K562 (cell line): ENCODE measurements around the gene STRADB. TPM values are rescaled to one million over a fixed set of nuclear protein-coding genes. Genes with fewer than 3 reads are reported as not detected.

Source experiments
- ATAC-seq: fragments of 200-7000 bp; cut with Tn5 transposase; 3 replicates; pipeline ENCODE4 v1.9.1; 2020; ENCODE audit warnings: moderate library complexity
- BruUV-seq: library from RNA; stranded (reverse); fragments of 400-500 nt; replicated peaks from 2 replicates; lab custom pipeline; 2021; lab: Mats Ljungman, UMichigan
- CTCF ChIA-PET: fragments of 300-600 bp; formaldehyde crosslinking; extraction: SDS; loops from one replicate; lab custom pipeline; 2021; ENCODE audit warnings: low intra/inter-chr PET ratio; lab: Yijun Ruan, JAX
- POLR2A ChIA-PET: fragments of 300-600, 350-650 bp; sonication (Branson Sonifier 250); formaldehyde crosslinking; extraction: SDS; loops from one replicate; lab custom pipeline; 2021; ENCODE audit warnings: antibody characterized with exemption, inconsistent platforms; lab: Yijun Ruan, JAX
- DNase-seq, 4 experiments: peaks; one replicate each; pipeline versions ENCODE4 v3.0.0 to v3.0.0-alpha.2; 2011 to 2018; ENCODE audit warnings: low spot score in 3 of 4, mixed read lengths in 3 of 4; ENCODE audit errors: extremely low read depth in 1 of 4
- FAIRE-seq: peaks from 2 replicates; lab custom pipeline; 2011; peaks lifted over from hg19 to GRCh38; lab: Jason Lieb, UNC
- H2AFZ ChIP-seq: 2 replicates; pipeline ENCODE4 v1.6.0; 2011; ENCODE audit warnings: low read depth, low read length, control low read depth, inconsistent platforms
- H3K27ac ChIP-seq: fragments of 200-600 bp; 3 replicates; pipeline ENCODE4 v1.8.0; 2011; ENCODE audit warnings: low read depth, mild to moderate bottlenecking, control low read depth, inconsistent platforms, low read length, moderate library complexity, mixed read lengths; ENCODE audit errors: extremely low read depth
- H3K27me3 ChIP-seq, 2 experiments: fragments of 300-600 bp in 1 of 2; 2 replicates in 1 of 2; 3 replicates in 1 of 2; pipeline versions ENCODE4 v1.6.0 to v1.8.0; 2011; ENCODE audit warnings: inconsistent platforms in 2 of 2, low read length in 2 of 2, mild to moderate bottlenecking in 1 of 2, mixed read lengths in 1 of 2, moderate library complexity in 1 of 2; ENCODE audit not compliant: control insufficient read depth in 2 of 2, insufficient read depth in 2 of 2
- H3K36me3 ChIP-seq: fragments of 300-600 bp; 3 replicates; pipeline ENCODE4 v1.8.0; 2011; ENCODE audit warnings: mild to moderate bottlenecking, low read length, inconsistent platforms; ENCODE audit not compliant: control insufficient read depth, insufficient read depth
- H3K4me1 ChIP-seq, 2 experiments: fragments of 200-600 bp in 1 of 2; replicated peaks in 1 of 2; 2 replicates in 1 of 2; 3 replicates in 1 of 2; pipeline versions ENCODE4 v1.5.1 to v1.8.0; 2011; ENCODE audit warnings: inconsistent platforms in 2 of 2, low read length in 2 of 2, mild to moderate bottlenecking in 1 of 2, mixed read lengths in 1 of 2, moderate library complexity in 1 of 2; ENCODE audit not compliant: control insufficient read depth in 2 of 2, insufficient read depth in 2 of 2
- H3K4me2 ChIP-seq: 2 replicates; pipeline ENCODE4 v1.6.1; 2011; ENCODE audit warnings: low read length, control low read depth, inconsistent platforms, mixed read lengths; ENCODE audit not compliant: insufficient read depth
- H3K4me3 ChIP-seq: fragments of 200-600 bp; sonication (generic), shearing (Covaris generic); 2 replicates; pipeline ENCODE4 v1.5.1; 2016; ENCODE audit warnings: control low read depth, inconsistent platforms
- H3K79me2 ChIP-seq: fragments of 200-600 bp; 3 replicates; pipeline ENCODE4 v1.8.0; 2011; ENCODE audit warnings: low read length, inconsistent platforms; ENCODE audit not compliant: control insufficient read depth, insufficient read depth
- H3K9ac ChIP-seq, 2 experiments: 2 replicates each; pipeline versions ENCODE4 v1.6.0 to v1.6.1; 2011; ENCODE audit warnings: low read depth in 2 of 2, low read length in 2 of 2, control low read depth in 1 of 2, inconsistent platforms in 1 of 2, mild to moderate bottlenecking in 1 of 2, mixed read lengths in 1 of 2; ENCODE audit not compliant: insufficient read depth in 1 of 2
- H3K9me1 ChIP-seq: one replicate; pipeline ENCODE4 v1.6.0; 2011; ENCODE audit warnings: inconsistent platforms, mild to moderate bottlenecking, low read length, moderate library complexity; ENCODE audit not compliant: control insufficient read depth, insufficient read depth
- H3K9me3 ChIP-seq: replicated peaks from 2 replicates; pipeline ENCODE4 v1.5.1; 2011; ENCODE audit warnings: low read depth, low read length, inconsistent platforms; ENCODE audit not compliant: control insufficient read depth, insufficient read depth
- H4K20me1 ChIP-seq: replicated peaks from 2 replicates; pipeline ENCODE4 v1.6.1; 2011; ENCODE audit warnings: low read length, inconsistent platforms, mixed read lengths; ENCODE audit not compliant: control insufficient read depth, insufficient read depth
- CBX3 ChIP-seq, 2 experiments: IDR thresholded peaks; 1 replicate in 1 of 2; 2 replicates in 1 of 2; pipeline ENCODE4 v1.6.1; 2012; ENCODE audit warnings: inconsistent platforms in 2 of 2, low read length in 2 of 2, borderline replicate concordance in 1 of 2, control low read depth in 1 of 2
- FOXJ2 ChIP-seq: fragments of 200-800 bp; sonication (Bioruptor generic); IDR thresholded peaks from 2 replicates; pipeline ENCODE4 v1.6.1; 2016; ENCODE audit warnings: missing genetic modification characterization, missing compliant biosample characterization
- GTF2E2 ChIP-seq: fragments of 200-800 bp; sonication (Bioruptor generic); IDR thresholded peaks from 2 replicates; pipeline ENCODE4 v1.6.1; 2016; ENCODE audit warnings: missing genetic modification characterization, missing compliant biosample characterization
- MAFF ChIP-seq: IDR thresholded peaks from 2 replicates; pipeline ENCODE4 v1.6.1; 2012; ENCODE audit warnings: low read length, improper control_type of control experiment
- MBD2 ChIP-seq: sonication (generic); IDR thresholded peaks from 2 replicates; pipeline ENCODE4 v1.6.1; 2016; ENCODE audit warnings: low read depth, borderline replicate concordance
- PHTF2 ChIP-seq: fragments of 250-450 bp; sonication (Bioruptor Pico); IDR thresholded peaks from 2 replicates; pipeline ENCODE4 v1.5.0; 2021; ENCODE audit warnings: mild to moderate bottlenecking
- PKNOX1 ChIP-seq: fragments of 450-650 bp; IDR thresholded peaks from 2 replicates; pipeline ENCODE4 v1.6.1; 2016
- PRPF4 ChIP-seq: fragments of 200-400 bp; formaldehyde crosslinking; IDR thresholded peaks from one replicate; pipeline ENCODE4 v1.6.1; 2017; ENCODE audit warnings: low read length, low read depth, mild to moderate bottlenecking; ENCODE audit not compliant: insufficient read depth, poor library complexity, severe bottlenecking
- RBBP5 ChIP-seq: fragments of 200-600 bp; sonication (generic); IDR thresholded peaks from 2 replicates; pipeline ENCODE4 v1.6.1; 2012; ENCODE audit warnings: borderline replicate concordance, mild to moderate bottlenecking, low read length, control low read depth, inconsistent platforms; ENCODE audit not compliant: insufficient read depth, poor library complexity, severe bottlenecking
- RFX7 ChIP-seq: fragments of 250-450 bp; sonication (Bioruptor Pico); IDR thresholded peaks from 2 replicates; pipeline ENCODE4 v1.5.1; 2021; ENCODE audit warnings: mild to moderate bottlenecking
- SMAD1 ChIP-seq: fragments of 150-350 bp; IDR thresholded peaks from 2 replicates; pipeline ENCODE4 v1.6.1; 2014; ENCODE audit warnings: low read length, low read depth; ENCODE audit not compliant: partially characterized antibody
- SMARCE1 ChIP-seq: fragments of 450-650 bp; IDR thresholded peaks from 2 replicates; pipeline ENCODE4 v1.7.1; 2016; ENCODE audit warnings: mild to moderate bottlenecking
- TAF15 ChIP-seq: fragments of 200-400 bp; formaldehyde crosslinking; IDR thresholded peaks from 2 replicates; pipeline ENCODE4 v1.6.1; 2017; ENCODE audit warnings: mild to moderate bottlenecking, low read depth, low read length, moderate library complexity
- TEAD2 ChIP-seq: fragments of 450-650 bp; IDR thresholded peaks from 2 replicates; pipeline ENCODE4 v1.6.1; 2016; ENCODE audit warnings: missing genetic modification characterization, control low read depth, missing compliant biosample characterization
- USF1 ChIP-seq: sonication (generic); formaldehyde crosslinking; IDR thresholded peaks from 2 replicates; pipeline ENCODE4 v1.9.0; 2022; ENCODE audit warnings: mild to moderate bottlenecking, missing genetic modification reagents
- ZBTB5 ChIP-seq: fragments of 450-650 bp; IDR thresholded peaks from 2 replicates; pipeline ENCODE4 v1.6.1; 2017; ENCODE audit warnings: antibody characterized with exemption
- ZNF561 ChIP-seq: fragments of 450-650 bp; formaldehyde crosslinking; conservative IDR thresholded peaks from 2 replicates; pipeline ENCODE4 v1.4.0; 2020; ENCODE audit warnings: mild to moderate bottlenecking, moderate library complexity
- WGBS: fragments of 100-300 bp; shearing (Covaris generic); methylation state at CpG from one replicate; pipeline ENCODE4 v1.1.6; 2016; ENCODE audit warnings: low coverage, mixed read lengths; ENCODE audit not compliant: insufficient coverage; ENCODE audit errors: missing lambda C conversion rate; 5-methylcytosine and 5-hydroxymethylcytosine counted together
- in situ Hi-C: fragments of 300-500 bp; cut with MboI; formaldehyde crosslinking; loops from 4 replicates; pipeline ENCODE4 v1.15.0; 2018; ENCODE audit warnings: inconsistent platforms, mixed read lengths
- intact Hi-C: fragments of 100-400 bp; cut with micrococcal nuclease; formaldehyde crosslinking; loops from 2 replicates; pipeline ENCODE4 v1.14.2; 2022
- polyA plus RNA-seq, 8 experiments: library from polyadenylated mRNA; depleted of rRNA in 4 of 8; stranded (reverse) in 5 of 8; unstranded in 3 of 8; fragments of >200 nt; fragmentation: Nextera tagmentation in 2 of 8; fragmentation: Illumina TruSeq in 1 of 8; extraction: Ambion mirVana in 2 of 8; extraction: Trizol in 1 of 8; gene quantifications; 2 replicates each; pipeline versions ENCODE4 v1.2.1 to v1.2.3, GENCODE V29; 2011 to 2014; ENCODE audit warnings: inconsistent platforms in 1 of 8, missing spikeins in 1 of 8
- total RNA-seq, 7 experiments: library from RNA; depleted of rRNA in 6 of 7; stranded (reverse); fragments of >200 nt in 6 of 7; fragmentation: Illumina TruSeq in 2 of 7; extraction: Trizol in 2 of 7; gene quantifications; 2 replicates each; pipeline versions ENCODE4 v1.2.1 to v1.2.3, GENCODE V29; 2011 to 2021; ENCODE audit warnings: low replicate concordance in 1 of 7

Gene STRADB
- total and polyA plus RNA-seq, 9 of the 15 experiments (the other 6 are each of a cell fraction or from before 2014, with no cell fraction given): 6.9 to 30.6 (median 15.7) TPM

- TF ChIP-seq RBBP5: no peak
- TF ChIP-seq SMARCE1: no peak
- no peak for TF ChIP-seq MAFF
- TF ChIP-seq RFX7 (CRISPR knock-in tag): no peak
- TF ChIP-seq TEAD2 (tag): no peak
- no peak for TF ChIP-seq GTF2E2 (tag)
- no peak for TF ChIP-seq CBX3 (IDR thresholded peaks at IDR 0.05; ENCODE audit: borderline replicate concordance in 1 of 2, low read length in 2 of 2)
- TF ChIP-seq FOXJ2 (tag): no peak
- no peak for TF ChIP-seq ZNF561
- no peak for TF ChIP-seq MBD2
- TF ChIP-seq TAF15: no peak
- TF ChIP-seq SMAD1: no peak
- TF ChIP-seq PHTF2 (CRISPR knock-in tag): no peak
These were observed 20.7 kb upstream of the STRADB start (continued) for GRCh38 chr2:201430839-201431238.

GRCh38 chr2:201432038-201432620 is 19.4 kb upstream of the STRADB start:
- no TSS peak for BruUV-seq
- TF ChIP-seq PKNOX1: peak; percentile 87
- TF ChIP-seq RBBP5: no peak
- TF ChIP-seq PRPF4: no peak
- TF ChIP-seq USF1: no peak
- TF ChIP-seq ZBTB5: no peak

More at GRCh38 chr2:201432038-201432620, 19.4 kb upstream of the STRADB start:
- POLR2A ChIA-PET: interaction anchor here (1.7 kb wide), 1 partner anchor 25 kb away, joined by 4 read pairs; no protein-coding TSS in a partner anchor
- Histone ChIP-seq H3K27ac (peak overlapping the region; percentile 20; the same call in 1 of the 3 replicates), H3K9ac (no peak overlapping the region; a peak in 1 of 4 replicates), H3K4me2 (no peak overlapping the region), H3K4me3 (no peak overlapping the region), H3K79me2 (peaks cover 29% of the 10 kb centered on the region), H3K9me1 (no peaks in the 10 kb centered on the region), H3K36me3 (peaks cover 7% of the 10 kb centered on the region), H4K20me1 (no peaks in the 10 kb centered on the region), H2AFZ (no peak overlapping the region), H3K27me3 (no peaks in the 10 kb centered on the region), H3K9me3 (no peaks in the 10 kb centered on the region; the same call in 1 of the 2 replicates), H3K4me1 (peaks cover 6 to 18% of the 10 kb centered on the region in 2 experiments; a peak in 4 of 5 replicates)
- in situ Hi-C loops: no loop called here
- no peak for DNase-seq
- ATAC-seq: no peak; the same call in 2 of the 3 replicates
- 39% methylated on average over 4 of the region's 4 CpGs for WGBS
- FAIRE-seq: no peak
- CTCF ChIA-PET: no interaction called here
- intact Hi-C loops: loop anchor here (2.0 kb wide), 1 partner anchor 25 kb away; no protein-coding TSS in a partner anchor
